ENCODE results near the gene NUP210.

- TF ChIP-seq CTCF (IDR thresholded peaks at IDR 0.05; ENCODE audit: poor library complexity) (no peak), EZH2phosphoT487 (IDR thresholded peaks at IDR 0.05; ENCODE audit: low read depth, severe bottlenecking, unreplicated experiment) (no peak), EZH2 (IDR thresholded peaks at IDR 0.05; ENCODE audit: borderline replicate concordance) (no peak)
Observed at GRCh38 chr3:13357074-13357473, 63.0 kb downstream of the NUP210 start.
